Stimulated activated CD8-positive, alpha-beta memory T cell treated with anti-CD3 and anti-CD28 coated beads, Interleukin-7, amount 100 ng/mL, for 24 hours (primary cell): ENCODE data around the gene LGALSL.

Experiments
- DNase-seq: peaks from one replicate; pipeline ENCODE4 v3.0.0-alpha.2; 2020; ENCODE audit warnings: low read depth

The LGALSL gene

GRCh38 chr2:64453770-64454385, at the start of gene LGALSL:
TSS of gene LGALSL (plus strand) at chr2:64454162. CDS start at chr2:64454546, 384 bp downstream.
- DNase-seq, result no peak

- DNase-seq, result no peak
Measured at GRCh38 chr2:64404743-64405142, 49.2 kb upstream of the LGALSL start.

GRCh38 chr2:64405581-64406406, 48.2 kb upstream of the LGALSL start:
- DNase-seq, result no peak

GRCh38 chr2:64406407-64406774, 47.6 kb upstream of the LGALSL start:
- no peak for DNase-seq

GRCh38 chr2:64408031-64408430, 45.9 kb upstream of the LGALSL start:
- DNase-seq, result no peak

- no peak for DNase-seq
Measured at GRCh38 chr2:64410671-64411070, 43.3 kb upstream of the LGALSL start.

- DNase-seq, result no peak
Measured at GRCh38 chr2:64412671-64413070, 41.3 kb upstream of the LGALSL start.

GRCh38 chr2:64414736-64415435, 39.1 kb upstream of the LGALSL start:
- no peak for DNase-seq

- DNase-seq, result no peak
Measured at GRCh38 chr2:64417624-64418023, 36.3 kb upstream of the LGALSL start.

GRCh38 chr2:64419596-64420165, 34.3 kb upstream of the LGALSL start:
- DNase-seq, result no peak

GRCh38 chr2:64420677-64421076, 33.3 kb upstream of the LGALSL start:
- DNase-seq, result no peak

- no peak for DNase-seq
Measured at GRCh38 chr2:64421201-64421600, 32.8 kb upstream of the LGALSL start.

GRCh38 chr2:64422466-64422865, 31.5 kb upstream of the LGALSL start:
- DNase-seq, result no peak

- DNase-seq, result no peak
Measured at GRCh38 chr2:64423303-64423702, 30.7 kb upstream of the LGALSL start.

GRCh38 chr2:64424416-64424987, 29.5 kb upstream of the LGALSL start:
- DNase-seq, result no peak

GRCh38 chr2:64426183-64426952, 27.6 kb upstream of the LGALSL start:
- DNase-seq, result no peak

GRCh38 chr2:64434039-64434657, 19.8 kb upstream of the LGALSL start:
- no peak for DNase-seq

- no peak for DNase-seq
Measured at GRCh38 chr2:64437883-64438282, 16.1 kb upstream of the LGALSL start.

- DNase-seq, result no peak
Measured at GRCh38 chr2:64439194-64439593, 14.8 kb upstream of the LGALSL start.

GRCh38 chr2:64440843-64441242, 13.1 kb upstream of the LGALSL start:
- DNase-seq, result no peak

GRCh38 chr2:64442277-64442676, 11.7 kb upstream of the LGALSL start:
- no peak for DNase-seq
